T-cell (primary cell): Measurements from ENCODE around the gene EFHB. TPM values are rescaled to one million over a fixed set of nuclear protein-coding genes. Genes with fewer than 3 reads are reported as not detected.

ENCODE experiments used
- ATAC-seq, 4 experiments: fragments of 200-7000 bp in 3 of 4; fragments of 150-1000 bp in 1 of 4; cut with Tn5 transposase; replicated peaks in 1 of 4; 1 replicate in 3 of 4; 2 replicates in 1 of 4; pipeline ENCODE4 v1.10.0; 2021; ENCODE audit warnings: moderate library complexity in 3 of 4, mild to moderate bottlenecking in 2 of 4, moderate number of reproducible peaks in 1 of 4
- CTCF ChIA-PET, 2 donors: fragments of 300-600 bp; sonication (Branson Sonifier 250); formaldehyde crosslinking; loops; one replicate each; lab custom pipeline; 2022; ENCODE audit warnings: antibody characterized with exemption in 2 of 2; lab: Charles Lee
- POLR2A ChIA-PET, 2 donors: fragments of 300-600 bp; sonication (Branson Sonifier 250); formaldehyde crosslinking; loops; one replicate each; lab custom pipeline; 2022; ENCODE audit warnings: antibody characterized with exemption in 2 of 2; lab: Charles Lee
- DNase-seq, 35 experiments: peaks; one replicate each; pipeline versions ENCODE4 v3.0.0 to v3.0.0-alpha.2; 2013 to 2023
- H3K27ac ChIP-seq: one replicate; pipeline ENCODE4 v1.5.1; 2013; ENCODE audit warnings: low read length
- H3K27me3 ChIP-seq, 2 experiments: replicated peaks in 1 of 2; 1 replicate in 1 of 2; 2 replicates in 1 of 2; pipeline versions ENCODE4 v1.6.1 to v1.7.0; 2013; ENCODE audit warnings: low read length in 1 of 2, mixed read lengths in 1 of 2; ENCODE audit not compliant: control insufficient read depth in 2 of 2, insufficient read depth in 2 of 2; ENCODE audit errors: extremely low read depth in 1 of 2
- H3K36me3 ChIP-seq, 2 donors: 1 replicate in 1 of 2; 2 replicates in 1 of 2; pipeline versions ENCODE4 v1.6.1 to v1.7.0; 2013; ENCODE audit warnings: low read length in 1 of 2; ENCODE audit not compliant: control insufficient read depth in 2 of 2, insufficient read depth in 1 of 2; ENCODE audit errors: extremely low read depth in 1 of 2
- H3K4me1 ChIP-seq, 2 experiments: 1 replicate in 1 of 2; 2 replicates in 1 of 2; pipeline versions ENCODE4 v1.6.1 to v1.7.0; 2013; ENCODE audit warnings: low read length in 2 of 2, mixed read lengths in 1 of 2; ENCODE audit not compliant: insufficient read depth in 2 of 2, control insufficient read depth in 1 of 2; ENCODE audit errors: extremely low read depth in 1 of 2
- H3K4me3 ChIP-seq, 2 donors: 1 replicate in 1 of 2; 2 replicates in 1 of 2; pipeline versions ENCODE4 v1.5.1 to v1.7.0; 2013; ENCODE audit warnings: mild to moderate bottlenecking in 2 of 2, low read length in 1 of 2, moderate library complexity in 1 of 2; ENCODE audit not compliant: control insufficient read depth in 1 of 2; ENCODE audit errors: extremely low read depth in 1 of 2
- H3K9me3 ChIP-seq: 2 replicates; pipeline ENCODE4 v1.7.0; 2013
- H3K27ac Mint-ChIP-seq, 2 donors: one replicate each; pipeline ENCODE4 v1.8.0; 2020 to 2021; ENCODE audit warnings: mild to moderate bottlenecking in 2 of 2, mixed read lengths in 2 of 2
- H3K27me3 Mint-ChIP-seq, 2 donors: one replicate each; pipeline ENCODE4 v1.8.0; 2021 to 2022; ENCODE audit warnings: mixed read lengths in 2 of 2
- H3K36me3 Mint-ChIP-seq: one replicate; pipeline ENCODE4 v1.8.0; 2021; ENCODE audit warnings: mixed read lengths
- H3K4me1 Mint-ChIP-seq, 3 donors: one replicate each; pipeline ENCODE4 v1.8.0; 2020 to 2022; ENCODE audit warnings: mixed read lengths in 3 of 3, mild to moderate bottlenecking in 1 of 3
- H3K4me3 Mint-ChIP-seq, 3 donors: one replicate each; pipeline ENCODE4 v1.8.0; 2020 to 2022; ENCODE audit warnings: mild to moderate bottlenecking in 3 of 3, mixed read lengths in 3 of 3, moderate library complexity in 3 of 3
- H3K9me3 Mint-ChIP-seq, 3 donors: one replicate each; pipeline ENCODE4 v1.8.0; 2020 to 2022; ENCODE audit warnings: mixed read lengths in 3 of 3
- WGBS: methylation state at CpG from one replicate; pipeline ENCODE4 v1.1.5; 2013; ENCODE audit warnings: missing lambda C conversion rate; ENCODE audit not compliant: insufficient coverage; 5-methylcytosine and 5-hydroxymethylcytosine counted together
- total RNA-seq, 35 experiments: library from RNA in 6 of 35; stranded (reverse) in 6 of 35; fragments of 120-200 nt in 1 of 35; gene quantifications; one replicate each; pipeline versions ENCODE4 v1.2.1 to v1.2.4 and lab custom pipeline; 2013 to 2026

The EFHB gene
- total RNA-seq, 5 donors from 2014 or later (not counting 1 experiment from before 2014, with no cell fraction given): 0.95 to 1.8 (median 1.2) TPM; not detected in 1

GRCh38 chr3:19947549-19948225 is 13.7 kb upstream of the EFHB start:
- Mint-ChIP-seq H3K27me3 (no peaks in the 10 kb centered on the region), H3K27ac (peak overlapping the region; percentile 97 to 99), H3K4me3 (peak overlapping the region; percentile 95 to 100 (median 99)), H3K4me1 (peaks cover 54 to 63% (median 58%) of the 10 kb centered on the region in 3 donors), H3K36me3 (peaks cover 16% of the 10 kb centered on the region), H3K9me3 (no peaks in the 10 kb centered on the region)
- ChIA-PET CTCF (interaction anchor here (0.6 to 1.0 kb wide), 2 partner anchors 43 to 92 kb away, joined by 3 read pairs; partner anchors contain the start of gene KAT2B (in 1 of the 2)), POLR2A (interaction anchor here (0.5 to 1.1 kb wide), 7 partner anchors 9 to 248 kb away, joined by 3 to 13 read pairs (median 5); partner anchors contain the start of genes KAT2B (in 1 of the 2) and SGO1 (in 1 of the 2))
- H3K4me3 ChIP-seq: peak overlapping the region; percentile 78 to 98
- peaks cover 13 to 23% of the 10 kb centered on the region in 2 experiments for H3K4me1 ChIP-seq
- DNase-seq: peak; percentile 20 to 67 (median 49)
- peak overlapping the region; percentile 96 for H3K27ac ChIP-seq
- H3K9me3 ChIP-seq: no peaks in the 10 kb centered on the region
- WGBS: 1% methylated on average over 25 of the region's 30 CpGs
- no peaks in the 10 kb centered on the region for H3K27me3 ChIP-seq
- ATAC-seq: peak; percentile 8 to 35 (median 14)
- H3K36me3 ChIP-seq: peaks cover 0 to 11% of the 10 kb centered on the region in 2 donors

GRCh38 chr3:19946832-19947548 is 13.0 kb upstream of the EFHB start, which contains the start of gene RAB5A:
Gene RAB5A, plus strand, starts transcription at chr3:19947097. Its CDS starts 3,802 bp downstream, at chr3:19950899.
- Histone ChIP-seq H3K36me3 (peaks cover 0 to 7% of the 10 kb centered on the region in 2 donors), H3K4me3 (peak within 1 kb of the TSS; percentile 78 to 98), H3K27me3 (no peaks in the 10 kb centered on the region), H3K27ac (peak within 1 kb of the TSS; percentile 96), H3K4me1 (peaks cover 13 to 23% of the 10 kb centered on the region in 2 experiments), H3K9me3 (no peaks in the 10 kb centered on the region)
- H3K9me3 Mint-ChIP-seq: no peaks in the 10 kb centered on the region
- DNase-seq (peak; percentile 91 to 98 (median 95)), ATAC-seq (peak; percentile 86 to 90 (median 88))
- no peaks in the 10 kb centered on the region for H3K27me3 Mint-ChIP-seq
- H3K4me3 Mint-ChIP-seq: peak within 1 kb of the TSS; percentile 95 to 100 (median 99)
- ChIA-PET CTCF (interaction anchor here in 1 of 2 donors (1.0 kb wide), 1 partner anchor 93 kb away, joined by 3 read pairs; the partner anchor contains the start of gene KAT2B), POLR2A (interaction anchor here (0.5 to 1.1 kb wide), 3 partner anchors 11 to 239 kb away, joined by 5 to 10 read pairs (median 8); partner anchors contain the start of genes KAT2B (in 1 of the 2) and SGO1 (in 1 of the 2))
- peaks cover 48 to 56% (median 51%) of the 10 kb centered on the region in 3 donors for H3K4me1 Mint-ChIP-seq
- peaks cover 11% of the 10 kb centered on the region for H3K36me3 Mint-ChIP-seq
- H3K27ac Mint-ChIP-seq: peak within 1 kb of the TSS; percentile 97 to 99
- WGBS: under 1% methylated on average over 55 of the region's 73 CpGs

- Mint-ChIP-seq H3K9me3 (no peaks in the 10 kb centered on the region), H3K27ac (peak overlapping the region; percentile 97 to 99), H3K4me1 (peaks cover 40 to 49% (median 45%) of the 10 kb centered on the region in 3 donors), H3K36me3 (peaks cover 6% of the 10 kb centered on the region), H3K27me3 (no peaks in the 10 kb centered on the region), H3K4me3 (peak overlapping the region; percentile 95 to 100 (median 99))
- no peaks in the 10 kb centered on the region for H3K27me3 ChIP-seq
- peak overlapping the region; percentile 78 to 98 for H3K4me3 ChIP-seq
- H3K27ac ChIP-seq: peak overlapping the region; percentile 96
- ChIA-PET POLR2A (interaction anchor here (0.6 kb wide), 2 partner anchors 15 to 466 kb away, joined by 3 to 5 read pairs; no protein-coding TSS in a partner anchor), CTCF (no interaction called here)
- H3K9me3 ChIP-seq: no peaks in the 10 kb centered on the region
- ATAC-seq: peak in 3 of 4 experiments; percentile 1 to 6 (median 5)
- peak in 8 of 35 experiments; percentile 1 to 20 (median 4) for DNase-seq
- H3K36me3 ChIP-seq: no peaks in the 10 kb centered on the region
- WGBS: 80% methylated on average over 10 of the region's 26 CpGs
- peaks cover 10 to 18% of the 10 kb centered on the region in 2 experiments for H3K4me1 ChIP-seq
Measured at GRCh38 chr3:19945969-19946831, 12.2 kb upstream of the EFHB start.

- Histone ChIP-seq H3K27me3 (no peaks in the 10 kb centered on the region), H3K27ac (peak overlapping the region; percentile 96), H3K36me3 (no peaks in the 10 kb centered on the region), H3K4me3 (no peak overlapping the region), H3K9me3 (no peaks in the 10 kb centered on the region), H3K4me1 (peaks cover 10 to 18% of the 10 kb centered on the region in 2 experiments)
- 100% methylated on average over 3 of the region's 9 CpGs for WGBS
- no peak for DNase-seq
- ChIA-PET CTCF (no interaction called here), POLR2A (interaction anchor here (0.6 kb wide), 3 partner anchors 15 to 465 kb away, joined by 3 to 5 read pairs (median 4); no protein-coding TSS in a partner anchor)
- peak overlapping the region; percentile 97 to 99 for H3K27ac Mint-ChIP-seq
- no peak for ATAC-seq
- peak overlapping the region; percentile 95 to 100 (median 99) for H3K4me3 Mint-ChIP-seq
- H3K9me3 Mint-ChIP-seq: no peaks in the 10 kb centered on the region
- no peaks in the 10 kb centered on the region for H3K27me3 Mint-ChIP-seq
- peaks cover 34 to 42% (median 38%) of the 10 kb centered on the region in 3 donors for H3K4me1 Mint-ChIP-seq
- no peaks in the 10 kb centered on the region for H3K36me3 Mint-ChIP-seq
Measured at GRCh38 chr3:19945534-19945933, 11.5 kb upstream of the EFHB start.

GRCh38 chr3:19940643-19941042 is 6.6 kb upstream of the EFHB start:
- Histone ChIP-seq H3K4me1 (no peaks in the 10 kb centered on the region), H3K36me3 (no peaks in the 10 kb centered on the region), H3K4me3 (no peak overlapping the region), H3K27ac (no peak overlapping the region), H3K9me3 (no peaks in the 10 kb centered on the region), H3K27me3 (no peaks in the 10 kb centered on the region)
- Mint-ChIP-seq H3K27ac (no peak overlapping the region), H3K4me1 (peaks cover 2 to 8% (median 7%) of the 10 kb centered on the region in 3 donors), H3K9me3 (no peaks in the 10 kb centered on the region), H3K36me3 (peaks cover 3% of the 10 kb centered on the region), H3K27me3 (no peaks in the 10 kb centered on the region), H3K4me3 (no peak overlapping the region)
- ChIA-PET CTCF (no interaction called here), POLR2A (no interaction called here)
- DNase-seq (no peak), ATAC-seq (no peak)
- whole genome bisulfite sequencing: 100% methylated on average over 1 of the region's 1 CpG
